ENCODE measurements around the gene MICAL2. TPM values are rescaled to one million over a fixed set of nuclear protein-coding genes. Genes with fewer than 3 reads are reported as not detected.

The MICAL2 gene
- total RNA-seq, 1 donor from 2014 or later, result 367 TPM

DNA sequence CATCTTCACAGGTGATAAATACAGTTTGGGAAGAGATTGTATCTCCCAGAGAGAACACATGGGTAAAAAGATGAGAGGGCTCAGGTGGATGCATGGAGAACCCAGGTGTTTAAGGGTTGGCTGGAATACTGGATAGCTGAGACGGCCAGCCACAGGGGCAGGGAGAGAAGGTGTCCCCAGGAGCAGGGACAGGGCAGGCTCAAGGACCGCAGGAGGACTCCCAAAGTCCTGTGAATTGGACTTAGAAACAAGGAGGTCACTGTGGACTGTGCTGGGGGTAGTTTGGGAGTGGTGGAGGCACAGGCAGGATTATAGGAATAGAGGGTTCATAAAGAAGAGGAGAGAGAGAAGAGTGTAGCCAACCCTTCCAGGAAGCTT lies 163.2 kb downstream of the MICAL2 start:
- Histone ChIP-seq H3K27me3 (ENCODE audit: control insufficient read depth, insufficient read depth, low read length) (no peaks in the 10 kb centered on the region), H3K36me3 (ENCODE audit: control insufficient read depth, insufficient read depth, low read length) (no peaks in the 10 kb centered on the region), H3K4me3 (ENCODE audit: low read depth, low read length) (no peak overlapping the region)
- TF ChIP-seq, protein P1, sequence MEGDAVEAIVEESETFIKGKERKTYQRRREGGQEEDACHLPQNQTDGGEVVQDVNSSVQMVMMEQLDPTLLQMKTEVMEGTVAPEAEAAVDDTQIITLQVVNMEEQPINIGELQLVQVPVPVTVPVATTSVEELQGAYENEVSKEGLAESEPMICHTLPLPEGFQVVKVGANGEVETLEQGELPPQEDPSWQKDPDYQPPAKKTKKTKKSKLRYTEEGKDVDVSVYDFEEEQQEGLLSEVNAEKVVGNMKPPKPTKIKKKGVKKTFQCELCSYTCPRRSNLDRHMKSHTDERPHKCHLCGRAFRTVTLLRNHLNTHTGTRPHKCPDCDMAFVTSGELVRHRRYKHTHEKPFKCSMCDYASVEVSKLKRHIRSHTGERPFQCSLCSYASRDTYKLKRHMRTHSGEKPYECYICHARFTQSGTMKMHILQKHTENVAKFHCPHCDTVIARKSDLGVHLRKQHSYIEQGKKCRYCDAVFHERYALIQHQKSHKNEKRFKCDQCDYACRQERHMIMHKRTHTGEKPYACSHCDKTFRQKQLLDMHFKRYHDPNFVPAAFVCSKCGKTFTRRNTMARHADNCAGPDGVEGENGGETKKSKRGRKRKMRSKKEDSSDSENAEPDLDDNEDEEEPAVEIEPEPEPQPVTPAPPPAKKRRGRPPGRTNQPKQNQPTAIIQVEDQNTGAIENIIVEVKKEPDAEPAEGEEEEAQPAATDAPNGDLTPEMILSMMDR (IDR thresholded peaks at IDR 0.05; ENCODE audit: insufficient read depth, low read length, poor library complexity, severe bottlenecking), result no peak
- DNase-seq (ENCODE audit: low read depth), result no peak

DNA sequence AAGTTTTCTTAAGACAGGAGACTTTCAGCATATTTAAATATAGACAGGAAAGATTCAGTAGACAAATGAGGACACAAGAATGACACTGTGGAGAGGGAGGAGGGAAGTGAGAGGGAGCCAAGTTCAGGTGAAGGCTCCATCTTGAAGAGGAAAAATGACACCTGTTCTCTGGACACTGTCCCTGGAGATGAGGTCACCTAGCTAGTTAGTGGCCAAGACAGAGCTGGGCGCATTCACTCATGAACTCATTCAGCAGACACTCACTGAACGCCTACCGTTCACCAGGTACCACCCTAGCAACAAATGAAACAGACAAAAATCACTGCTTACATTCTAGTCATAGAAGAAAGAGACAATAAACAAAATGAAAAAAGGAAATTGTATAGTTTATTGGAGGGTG lies 163.7 kb downstream of the MICAL2 start:
- DNase-seq (ENCODE audit: low read depth), result no peak
- no peak overlapping the region for H3K4me3 ChIP-seq (ENCODE audit: low read depth, low read length)
- H3K27me3 ChIP-seq (ENCODE audit: control insufficient read depth, insufficient read depth, low read length), result no peaks in the 10 kb centered on the region
- no peaks in the 10 kb centered on the region for H3K36me3 ChIP-seq (ENCODE audit: control insufficient read depth, insufficient read depth, low read length)
- TF ChIP-seq, protein P1 (IDR thresholded peaks at IDR 0.05; ENCODE audit: insufficient read depth, low read length, poor library complexity, severe bottlenecking), result no peak

DNA sequence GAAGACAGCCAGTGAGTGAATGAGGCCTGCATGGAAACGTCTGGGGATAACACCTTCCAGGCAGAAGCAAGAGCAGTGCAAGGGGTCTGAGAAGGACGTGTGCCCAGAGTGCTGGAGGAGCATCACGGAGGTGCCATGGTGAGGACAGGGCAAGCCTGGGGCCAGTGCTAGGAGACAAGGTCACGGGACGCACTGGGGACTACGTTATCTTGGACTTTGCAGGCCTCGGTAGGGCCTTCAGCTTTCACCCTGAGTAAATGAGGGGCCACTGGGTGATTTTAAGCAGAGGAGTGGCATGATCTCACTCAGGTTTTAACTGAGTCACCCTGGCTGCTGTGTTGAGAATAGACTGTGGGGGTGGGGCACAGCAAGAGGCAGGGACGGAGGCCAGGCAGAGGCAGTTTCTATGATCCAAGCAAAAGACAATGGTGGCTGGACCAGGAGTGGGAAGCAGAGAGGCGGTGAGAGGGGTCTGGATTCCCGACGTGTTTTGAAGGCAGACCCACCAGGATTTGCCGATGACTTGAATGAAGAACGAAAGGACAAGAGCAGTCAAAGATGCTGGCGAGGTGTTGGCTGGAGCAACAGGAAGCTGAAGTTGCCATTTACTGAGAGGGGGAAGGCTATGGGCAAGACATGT lies 164.3 kb downstream of the MICAL2 start:
- DNase-seq (ENCODE audit: low read depth), result no peak
- H3K27me3 ChIP-seq (ENCODE audit: control insufficient read depth, insufficient read depth, low read length), result no peaks in the 10 kb centered on the region
- no peaks in the 10 kb centered on the region for H3K36me3 ChIP-seq (ENCODE audit: control insufficient read depth, insufficient read depth, low read length)
- no peak overlapping the region for H3K4me3 ChIP-seq (ENCODE audit: low read depth, low read length)
- TF ChIP-seq, protein P1 (IDR thresholded peaks at IDR 0.05; ENCODE audit: insufficient read depth, low read length, poor library complexity, severe bottlenecking), result no peak

DNA sequence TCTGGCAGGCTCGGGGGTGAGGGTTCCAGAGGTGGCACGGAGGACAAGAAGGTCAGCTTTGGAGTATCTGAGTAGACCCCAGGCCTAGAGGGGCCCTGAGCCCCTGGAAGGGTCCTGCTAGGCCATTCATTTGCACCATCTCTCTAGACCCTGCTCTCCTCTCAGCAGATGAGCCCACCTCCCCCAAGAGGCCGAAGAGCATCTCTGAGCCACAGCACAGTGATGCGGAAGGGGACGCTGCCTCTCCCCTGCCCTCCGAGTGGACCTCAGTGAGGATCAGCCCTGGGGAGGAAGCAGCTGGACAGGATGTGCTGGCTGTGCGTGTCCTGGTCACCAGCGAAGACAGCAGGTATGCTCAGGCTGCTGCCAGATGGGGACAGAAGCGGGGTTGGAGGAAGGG lies 165.4 kb downstream of the MICAL2 start:
- H3K4me3 ChIP-seq (ENCODE audit: low read depth, low read length), result no peak overlapping the region
- TF ChIP-seq, protein P1 (IDR thresholded peaks at IDR 0.05; ENCODE audit: insufficient read depth, low read length, poor library complexity, severe bottlenecking), result no peak
- H3K36me3 ChIP-seq (ENCODE audit: control insufficient read depth, insufficient read depth, low read length), result no peaks in the 10 kb centered on the region
- no peaks in the 10 kb centered on the region for H3K27me3 ChIP-seq (ENCODE audit: control insufficient read depth, insufficient read depth, low read length)
- DNase-seq (ENCODE audit: low read depth), result no peak

DNA sequence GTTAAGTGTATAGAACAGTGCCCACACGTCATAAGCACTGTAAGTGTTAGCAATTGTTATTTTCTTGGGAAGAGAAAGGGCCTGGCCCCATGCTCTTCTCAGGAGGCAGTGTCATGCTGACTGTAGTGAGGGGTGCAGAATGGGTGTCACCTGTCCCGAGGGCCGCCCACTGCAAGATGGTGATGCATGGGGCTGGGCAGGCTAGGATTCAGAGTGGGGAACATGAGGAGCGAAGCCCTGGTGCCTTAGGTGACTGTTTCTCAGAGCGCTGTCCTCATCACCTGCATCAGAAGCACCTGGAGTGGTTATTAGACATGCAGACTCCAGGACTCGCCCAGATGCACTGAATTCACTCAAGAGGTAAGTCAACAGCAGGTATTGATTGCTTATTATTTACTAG lies 166.0 kb downstream of the MICAL2 start:
- no peaks in the 10 kb centered on the region for H3K36me3 ChIP-seq (ENCODE audit: control insufficient read depth, insufficient read depth, low read length)
- TF ChIP-seq, protein P1 (IDR thresholded peaks at IDR 0.05; ENCODE audit: insufficient read depth, low read length, poor library complexity, severe bottlenecking), result no peak
- no peak overlapping the region for H3K4me3 ChIP-seq (ENCODE audit: low read depth, low read length)
- DNase-seq (ENCODE audit: low read depth), result no peak
- no peaks in the 10 kb centered on the region for H3K27me3 ChIP-seq (ENCODE audit: control insufficient read depth, insufficient read depth, low read length)

DNA sequence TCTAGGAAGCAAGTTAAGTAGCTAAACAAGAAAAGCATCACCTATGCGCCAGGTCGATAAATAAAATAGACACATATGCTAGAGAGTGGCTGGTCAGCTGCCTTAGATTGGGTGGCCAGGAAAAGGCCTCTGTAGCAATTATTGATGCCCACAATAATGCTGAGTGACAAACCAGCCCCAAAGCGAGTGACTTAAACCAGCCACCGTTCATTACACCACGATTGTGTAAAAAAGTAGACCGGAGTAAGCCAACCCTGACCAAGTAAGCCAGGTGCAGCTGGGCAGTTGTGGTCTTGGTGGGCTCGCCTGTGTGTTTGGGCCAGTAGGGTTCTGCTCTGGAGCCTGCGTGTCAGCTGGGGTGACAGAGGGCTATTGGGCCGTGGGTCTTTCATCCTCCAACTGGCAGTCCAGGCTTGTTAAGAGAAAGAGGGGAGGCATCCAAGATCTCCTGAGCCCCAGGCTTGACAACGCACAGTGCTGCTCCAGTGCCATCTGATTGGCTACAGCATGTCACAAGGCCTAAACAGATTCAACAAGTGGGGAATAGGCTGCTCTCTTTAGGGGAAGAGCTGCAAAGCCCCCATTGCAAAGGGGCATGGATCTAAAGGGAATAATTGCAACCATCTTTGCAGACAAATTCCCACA lies 166.6 kb downstream of the MICAL2 start:
- DNase-seq (ENCODE audit: low read depth), result no peak
- Histone ChIP-seq H3K27me3 (ENCODE audit: control insufficient read depth, insufficient read depth, low read length) (no peaks in the 10 kb centered on the region), H3K36me3 (ENCODE audit: control insufficient read depth, insufficient read depth, low read length) (no peaks in the 10 kb centered on the region), H3K4me3 (ENCODE audit: low read depth, low read length) (no peak overlapping the region)
- TF ChIP-seq, protein P1 (IDR thresholded peaks at IDR 0.05; ENCODE audit: insufficient read depth, low read length, poor library complexity, severe bottlenecking), result no peak
